Activated CD8-positive, alpha-beta memory T cell treated with anti-CD3 and anti-CD28 coated beads for 1 hour (primary cell): ENCODE measurements around the gene TMEM92.

Experiments used
- DNase-seq, 2 donors: peaks; one replicate each; pipeline ENCODE4 v3.0.0-alpha.2; 2020; ENCODE audit warnings: low read depth in 1 of 2; ENCODE audit errors: extremely low read depth in 1 of 2

The TMEM92 gene

GRCh38 chr17:50274142-50274896 is at the start of gene TMEM92:
TSS of gene TMEM92 (plus strand) at chr17:50274466. CDS start at chr17:50274502, 36 bp downstream.
- DNase-seq, result no peak

GRCh38 chr17:50225701-50226240 is 48.5 kb upstream of the TMEM92 start:
- no peak for DNase-seq

GRCh38 chr17:50234581-50234980 is 39.7 kb upstream of the TMEM92 start:
- DNase-seq, result no peak

GRCh38 chr17:50237901-50238300 is 36.4 kb upstream of the TMEM92 start:
- DNase-seq, result no peak

GRCh38 chr17:50238601-50239280 is 35.5 kb upstream of the TMEM92 start:
- DNase-seq, result no peak

GRCh38 chr17:50239937-50240336 is 34.3 kb upstream of the TMEM92 start:
- no peak for DNase-seq

GRCh38 chr17:50240851-50241250 is 33.4 kb upstream of the TMEM92 start:
- DNase-seq, result no peak

- no peak for DNase-seq
Observed at GRCh38 chr17:50241431-50241830, 32.8 kb upstream of the TMEM92 start.

- no peak for DNase-seq
Observed at GRCh38 chr17:50244771-50245170, 29.5 kb upstream of the TMEM92 start.

GRCh38 chr17:50248255-50248654 is 26.0 kb upstream of the TMEM92 start:
- no peak for DNase-seq

- no peak for DNase-seq
Observed at GRCh38 chr17:50252781-50253180, 21.5 kb upstream of the TMEM92 start.

GRCh38 chr17:50255766-50256635 is 18.3 kb upstream of the TMEM92 start:
- no peak for DNase-seq

GRCh38 chr17:50256826-50257618 is 17.2 kb upstream of the TMEM92 start:
- no peak for DNase-seq

GRCh38 chr17:50257676-50258224 is 16.5 kb upstream of the TMEM92 start:
- DNase-seq, result no peak

- DNase-seq, result no peak
Observed at GRCh38 chr17:50258647-50259476, 15.4 kb upstream of the TMEM92 start.

- no peak for DNase-seq
Observed at GRCh38 chr17:50259477-50260324, 14.6 kb upstream of the TMEM92 start.

- no peak for DNase-seq
Observed at GRCh38 chr17:50260501-50260911, 13.8 kb upstream of the TMEM92 start.
